DND-41 (cell line): Measurements from ENCODE around the gene HIP1.

ENCODE experiments used
- ATAC-seq: fragments of 200-7000 bp; cut with Tn5 transposase; 3 replicates; pipeline ENCODE4 v1.9.1; 2021; ENCODE audit warnings: low read depth; ENCODE audit not compliant: insufficient read depth
- DNase-seq: peaks from one replicate; pipeline ENCODE4 v3.0.0-alpha.2; 2020
- H2AFZ ChIP-seq: 2 replicates; pipeline ENCODE4 v1.6.0; 2012; ENCODE audit warnings: low read depth, low read length
- H3K27ac ChIP-seq: 2 replicates; pipeline ENCODE4 v1.5.1; 2012; ENCODE audit warnings: low read length, inconsistent platforms
- H3K27me3 ChIP-seq: fragments of 200-600 bp; sonication (generic); 2 replicates; pipeline ENCODE4 v1.6.0; 2012; ENCODE audit warnings: low read length, mild to moderate bottlenecking, inconsistent platforms; ENCODE audit not compliant: insufficient read depth, poor library complexity
- H3K36me3 ChIP-seq: 2 replicates; pipeline ENCODE4 v1.5.1; 2012; ENCODE audit warnings: low read length, inconsistent platforms; ENCODE audit not compliant: insufficient read depth
- H3K4me1 ChIP-seq: 2 replicates; pipeline ENCODE4 v1.5.1; 2012; ENCODE audit warnings: mild to moderate bottlenecking, low read length; ENCODE audit not compliant: insufficient read depth
- H3K4me2 ChIP-seq: 2 replicates; pipeline ENCODE4 v1.6.0; 2012; ENCODE audit warnings: mild to moderate bottlenecking, moderate library complexity, low read length, inconsistent platforms; ENCODE audit not compliant: insufficient read depth
- H3K4me3 ChIP-seq, 2 experiments: fragments of 200-600 bp in 1 of 2; shearing (Covaris generic) in 1 of 2; 2 replicates each; pipeline ENCODE4 v1.5.1; 2012 to 2016; ENCODE audit warnings: inconsistent platforms in 2 of 2, low read length in 2 of 2, mild to moderate bottlenecking in 2 of 2, low read depth in 1 of 2, moderate library complexity in 1 of 2
- H3K79me2 ChIP-seq: 2 replicates; pipeline ENCODE4 v1.6.0; 2012; ENCODE audit warnings: low read length, inconsistent platforms; ENCODE audit not compliant: insufficient read depth
- H3K9ac ChIP-seq: 2 replicates; pipeline ENCODE4 v1.6.0; 2012; ENCODE audit warnings: low read depth, mild to moderate bottlenecking, inconsistent platforms, low read length, moderate library complexity
- H3K9me3 ChIP-seq: 2 replicates; pipeline ENCODE4 v1.5.1; 2012; ENCODE audit warnings: low read length, moderate library complexity, mild to moderate bottlenecking, inconsistent platforms; ENCODE audit not compliant: insufficient read depth, severe bottlenecking
- H4K20me1 ChIP-seq: 2 replicates; pipeline ENCODE4 v1.6.0; 2012; ENCODE audit warnings: low read length; ENCODE audit not compliant: insufficient read depth
- CTCF ChIP-seq: IDR thresholded peaks from 2 replicates; pipeline ENCODE4 v1.5.1; 2012; ENCODE audit warnings: borderline replicate concordance, low read length, moderate library complexity, mild to moderate bottlenecking; ENCODE audit not compliant: poor library complexity, severe bottlenecking; ENCODE audit errors: extremely low read depth
- EZH2 ChIP-seq: IDR thresholded peaks from 3 replicates; pipeline ENCODE4 v1.6.1; 2012; ENCODE audit warnings: borderline replicate concordance, low read depth, mild to moderate bottlenecking, moderate library complexity, low read length, inconsistent platforms; ENCODE audit not compliant: severe bottlenecking

The HIP1 gene

GRCh38 chr7:75646571-75647102, 92.1 kb downstream of the HIP1 start:
- no peak for TF ChIP-seq EZH2
- no peak for TF ChIP-seq CTCF
- Histone ChIP-seq H3K36me3 (no peaks in the 10 kb centered on the region), H4K20me1 (no peaks in the 10 kb centered on the region), H3K4me3 (no peak overlapping the region), H3K4me2 (no peak overlapping the region), H3K27ac (no peak overlapping the region), H3K4me1 (peaks cover 3% of the 10 kb centered on the region; the same call in 1 of the 2 replicates), H3K79me2 (no peaks in the 10 kb centered on the region), H3K9ac (no peak overlapping the region), H3K27me3 (no peaks in the 10 kb centered on the region), H3K9me3 (no peaks in the 10 kb centered on the region), H2AFZ (no peak overlapping the region)
- DNase-seq: no peak
- no peak for ATAC-seq

GRCh38 chr7:75645570-75645969, 93.2 kb downstream of the HIP1 start:
- no peak overlapping the region for H3K4me3 ChIP-seq
- H3K4me1 ChIP-seq: peaks cover 3% of the 10 kb centered on the region; the same call in 1 of the 2 replicates
- no peak for DNase-seq
- H3K27me3 ChIP-seq: no peaks in the 10 kb centered on the region
- no peak overlapping the region for H3K4me2 ChIP-seq
- H3K27ac ChIP-seq: no peak overlapping the region
- no peak overlapping the region for H2AFZ ChIP-seq
- H3K36me3 ChIP-seq: no peaks in the 10 kb centered on the region
- TF ChIP-seq CTCF: no peak
- no peak for TF ChIP-seq EZH2
- no peaks in the 10 kb centered on the region for H3K79me2 ChIP-seq
- H3K9ac ChIP-seq: no peak overlapping the region
- no peak for ATAC-seq
- no peaks in the 10 kb centered on the region for H4K20me1 ChIP-seq
- H3K9me3 ChIP-seq: no peaks in the 10 kb centered on the region

- Histone ChIP-seq H3K36me3 (no peaks in the 10 kb centered on the region), H3K4me3 (no peak overlapping the region), H3K9ac (no peak overlapping the region), H3K79me2 (no peaks in the 10 kb centered on the region), H4K20me1 (no peaks in the 10 kb centered on the region), H3K9me3 (no peaks in the 10 kb centered on the region), H3K27me3 (peaks cover 6% of the 10 kb centered on the region), H3K4me1 (peaks cover 8% of the 10 kb centered on the region), H2AFZ (no peak overlapping the region), H3K27ac (no peak overlapping the region), H3K4me2 (no peak overlapping the region)
- ATAC-seq: no peak
- TF ChIP-seq EZH2 (no peak), CTCF (no peak)
- no peak for DNase-seq
Observed at GRCh38 chr7:75644589-75644988, 94.2 kb downstream of the HIP1 start.
